GM23338 (cell line): Measurements from ENCODE around the gene PLD5. TPM values are rescaled to one million over a fixed set of nuclear protein-coding genes. Genes with fewer than 3 reads are reported as not detected.

Source experiments
- ATAC-seq: fragments of 200-7000 bp; cut with Tn5 transposase; 3 replicates; pipeline ENCODE4 v1.9.1; 2020
- DNase-seq: peaks from one replicate; pipeline ENCODE4 v3.0.0-alpha.2; 2015; ENCODE audit warnings: low spot score
- H2AFZ ChIP-seq: fragments of 200-600 bp; sonication (generic); 2 replicates; pipeline ENCODE4 v1.8.0; 2016; ENCODE audit warnings: antibody characterized with exemption, mild to moderate bottlenecking, moderate library complexity
- H3F3A ChIP-seq: fragments of 200-600 bp; sonication (generic); replicated peaks from 2 replicates; pipeline ENCODE4 v1.8.0; 2017; ENCODE audit warnings: antibody characterized with exemption, mixed run types, low read depth
- H3K27ac ChIP-seq: fragments of 200-600 bp; sonication (generic); 2 replicates; pipeline ENCODE4 v1.6.1; 2016; ENCODE audit warnings: low read depth
- H3K27me3 ChIP-seq: fragments of 200-600 bp; sonication (generic); 2 replicates; pipeline ENCODE4 v1.8.0; 2016; ENCODE audit warnings: mild to moderate bottlenecking, mixed run types, moderate library complexity; ENCODE audit not compliant: insufficient read depth
- H3K36me3 ChIP-seq: fragments of 200-600 bp; sonication (generic); 2 replicates; pipeline ENCODE4 v1.8.0; 2016; ENCODE audit warnings: mild to moderate bottlenecking; ENCODE audit not compliant: insufficient read depth
- H3K4me1 ChIP-seq: fragments of 200-600 bp; sonication (generic); 2 replicates; pipeline ENCODE4 v1.8.0; 2016; ENCODE audit warnings: mild to moderate bottlenecking, moderate library complexity; ENCODE audit not compliant: insufficient read depth
- H3K4me2 ChIP-seq: fragments of 200-600 bp; sonication (generic); 2 replicates; pipeline ENCODE4 v1.7.1; 2017; ENCODE audit warnings: mixed run types
- H3K4me3 ChIP-seq: fragments of 200-600 bp; sonication (generic); 2 replicates; pipeline ENCODE4 v1.6.1; 2016; ENCODE audit warnings: mixed run types
- H3K79me2 ChIP-seq: fragments of 200-600 bp; sonication (generic); replicated peaks from 2 replicates; pipeline ENCODE4 v1.8.0; 2017; ENCODE audit warnings: mild to moderate bottlenecking; ENCODE audit not compliant: insufficient read depth
- H3K9me2 ChIP-seq: fragments of 200-600 bp; sonication (generic); 2 replicates; pipeline ENCODE4 v1.8.0; 2017; ENCODE audit not compliant: insufficient read depth
- H4K20me1 ChIP-seq: fragments of 200-600 bp; sonication (generic); replicated peaks from 2 replicates; pipeline ENCODE4 v1.8.0; 2017; ENCODE audit warnings: mild to moderate bottlenecking; ENCODE audit not compliant: insufficient read depth
- H3K27ac Mint-ChIP-seq: 2 replicates; pipeline ENCODE4 v1.8.0; 2020; ENCODE audit warnings: inconsistent platforms, mild to moderate bottlenecking, moderate library complexity, mixed read lengths
- H3K27me3 Mint-ChIP-seq: 3 replicates; pipeline ENCODE4 v1.8.0; 2022; ENCODE audit warnings: low read depth, mild to moderate bottlenecking, moderate library complexity, mixed read lengths, inconsistent platforms; ENCODE audit not compliant: insufficient read depth, poor library complexity
- H3K36me3 Mint-ChIP-seq: 3 replicates; pipeline ENCODE4 v1.8.0; 2021; ENCODE audit warnings: low read depth, mild to moderate bottlenecking, inconsistent platforms, moderate library complexity, mixed read lengths
- H3K4me1 Mint-ChIP-seq: 3 replicates; pipeline ENCODE4 v1.8.0; 2020; ENCODE audit warnings: mild to moderate bottlenecking, inconsistent platforms, mixed read lengths
- H3K4me3 Mint-ChIP-seq: 3 replicates; pipeline ENCODE4 v1.8.0; 2021; ENCODE audit warnings: moderate library complexity, mild to moderate bottlenecking, inconsistent platforms, mixed read lengths
- H3K9me3 Mint-ChIP-seq: 3 replicates; pipeline ENCODE4 v1.8.0; 2020; ENCODE audit warnings: moderate library complexity, mild to moderate bottlenecking, inconsistent platforms, mixed read lengths
- CREB1 ChIP-seq: fragments of 250-450 bp; sonication (Bioruptor Pico); IDR thresholded peaks from 2 replicates; pipeline ENCODE4 v1.5.0; 2020; ENCODE audit warnings: low read depth, mild to moderate bottlenecking, moderate library complexity
- polyA plus RNA-seq: library from polyadenylated mRNA; unstranded; fragments of >200 nt; fragmentation: Nextera tagmentation; extraction: Ambion mirVana; gene quantifications from 2 replicates; pipeline ENCODE4 v1.2.1, GENCODE V29; 2016
- total RNA-seq: library from RNA; depleted of rRNA; stranded (reverse); fragments of >200 nt; shearing (Covaris generic); gene quantifications from 2 replicates; pipeline ENCODE4 v1.2.3, GENCODE V29; 2014
- TF ChIP-seq, protein P1 (sequence below): IDR thresholded peaks from one replicate; pipeline ENCODE4 v1.6.1; 2018; ENCODE audit warnings: antibody characterized with exemption; ENCODE audit not compliant: unreplicated experiment
- TF ChIP-seq, protein P2 (sequence below), 2 experiments: fragments of 200-600 bp in 1 of 2; sonication (generic) in 1 of 2; conservative IDR thresholded peaks; 2 replicates each; pipeline versions ENCODE4 v1.5.1 to v1.6.1; 2016 to 2017; ENCODE audit warnings: antibody characterized with exemption in 2 of 2, low read depth in 2 of 2, mild to moderate bottlenecking in 2 of 2, moderate library complexity in 1 of 2
- TF ChIP-seq, protein P3 (sequence below): IDR thresholded peaks from 2 replicates; pipeline ENCODE4 v1.6.1; 2016; ENCODE audit warnings: antibody characterized with exemption

Gene PLD5
- total and polyA plus RNA-seq, 2 experiments from 2014 or later, result 5.5 to 5.8 TPM

- TF ChIP-seq, protein P1, sequence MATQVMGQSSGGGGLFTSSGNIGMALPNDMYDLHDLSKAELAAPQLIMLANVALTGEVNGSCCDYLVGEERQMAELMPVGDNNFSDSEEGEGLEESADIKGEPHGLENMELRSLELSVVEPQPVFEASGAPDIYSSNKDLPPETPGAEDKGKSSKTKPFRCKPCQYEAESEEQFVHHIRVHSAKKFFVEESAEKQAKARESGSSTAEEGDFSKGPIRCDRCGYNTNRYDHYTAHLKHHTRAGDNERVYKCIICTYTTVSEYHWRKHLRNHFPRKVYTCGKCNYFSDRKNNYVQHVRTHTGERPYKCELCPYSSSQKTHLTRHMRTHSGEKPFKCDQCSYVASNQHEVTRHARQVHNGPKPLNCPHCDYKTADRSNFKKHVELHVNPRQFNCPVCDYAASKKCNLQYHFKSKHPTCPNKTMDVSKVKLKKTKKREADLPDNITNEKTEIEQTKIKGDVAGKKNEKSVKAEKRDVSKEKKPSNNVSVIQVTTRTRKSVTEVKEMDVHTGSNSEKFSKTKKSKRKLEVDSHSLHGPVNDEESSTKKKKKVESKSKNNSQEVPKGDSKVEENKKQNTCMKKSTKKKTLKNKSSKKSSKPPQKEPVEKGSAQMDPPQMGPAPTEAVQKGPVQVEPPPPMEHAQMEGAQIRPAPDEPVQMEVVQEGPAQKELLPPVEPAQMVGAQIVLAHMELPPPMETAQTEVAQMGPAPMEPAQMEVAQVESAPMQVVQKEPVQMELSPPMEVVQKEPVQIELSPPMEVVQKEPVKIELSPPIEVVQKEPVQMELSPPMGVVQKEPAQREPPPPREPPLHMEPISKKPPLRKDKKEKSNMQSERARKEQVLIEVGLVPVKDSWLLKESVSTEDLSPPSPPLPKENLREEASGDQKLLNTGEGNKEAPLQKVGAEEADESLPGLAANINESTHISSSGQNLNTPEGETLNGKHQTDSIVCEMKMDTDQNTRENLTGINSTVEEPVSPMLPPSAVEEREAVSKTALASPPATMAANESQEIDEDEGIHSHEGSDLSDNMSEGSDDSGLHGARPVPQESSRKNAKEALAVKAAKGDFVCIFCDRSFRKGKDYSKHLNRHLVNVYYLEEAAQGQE, result no peak
- TF ChIP-seq CREB1 (CRISPR knock-in tag), result no peak
Measured at GRCh38 chr1:242057745-242058115, 466.8 kb downstream of the PLD5 start (continued).

DNA sequence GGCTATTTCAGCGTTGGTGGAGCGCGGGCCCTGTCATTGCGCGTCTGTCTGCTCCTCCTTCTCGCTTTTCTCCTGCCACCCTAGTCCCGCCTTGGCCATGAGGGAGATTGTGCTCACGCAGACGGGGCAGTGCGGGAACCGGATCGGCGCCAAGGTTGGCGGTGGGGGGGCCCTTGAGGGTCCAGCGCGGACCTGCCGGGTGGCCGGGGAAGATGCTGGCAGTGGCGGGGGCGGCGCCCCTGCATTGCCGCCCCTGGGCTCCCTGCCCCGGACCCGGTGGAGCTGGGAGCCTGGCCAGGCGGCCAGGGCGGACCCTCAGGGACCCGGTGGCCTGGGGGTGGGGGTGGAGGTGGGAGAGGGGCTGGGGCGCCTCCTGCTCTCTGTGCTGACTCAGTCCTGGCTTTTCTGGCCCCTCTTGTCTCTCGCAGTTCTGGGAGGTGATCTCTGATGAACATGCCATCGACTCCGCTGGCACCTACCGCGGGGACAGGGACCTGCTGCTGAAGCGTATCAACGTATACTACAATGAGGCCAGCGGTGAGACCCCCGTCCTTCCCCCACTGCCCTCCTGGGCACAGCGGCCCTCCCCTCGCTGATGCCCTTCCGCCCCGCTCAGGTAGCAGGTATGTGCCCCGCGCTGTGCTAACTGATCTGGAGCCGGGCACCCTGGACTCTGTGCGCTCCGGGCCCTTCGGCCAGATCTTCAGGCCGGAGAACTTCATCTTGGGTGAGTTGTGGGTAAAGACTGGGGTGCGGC is 467.3 kb downstream of the PLD5 start:
- DNase-seq, result no peak
- H3K27ac Mint-ChIP-seq, result no peak overlapping the region
- TF ChIP-seq, protein P2, sequence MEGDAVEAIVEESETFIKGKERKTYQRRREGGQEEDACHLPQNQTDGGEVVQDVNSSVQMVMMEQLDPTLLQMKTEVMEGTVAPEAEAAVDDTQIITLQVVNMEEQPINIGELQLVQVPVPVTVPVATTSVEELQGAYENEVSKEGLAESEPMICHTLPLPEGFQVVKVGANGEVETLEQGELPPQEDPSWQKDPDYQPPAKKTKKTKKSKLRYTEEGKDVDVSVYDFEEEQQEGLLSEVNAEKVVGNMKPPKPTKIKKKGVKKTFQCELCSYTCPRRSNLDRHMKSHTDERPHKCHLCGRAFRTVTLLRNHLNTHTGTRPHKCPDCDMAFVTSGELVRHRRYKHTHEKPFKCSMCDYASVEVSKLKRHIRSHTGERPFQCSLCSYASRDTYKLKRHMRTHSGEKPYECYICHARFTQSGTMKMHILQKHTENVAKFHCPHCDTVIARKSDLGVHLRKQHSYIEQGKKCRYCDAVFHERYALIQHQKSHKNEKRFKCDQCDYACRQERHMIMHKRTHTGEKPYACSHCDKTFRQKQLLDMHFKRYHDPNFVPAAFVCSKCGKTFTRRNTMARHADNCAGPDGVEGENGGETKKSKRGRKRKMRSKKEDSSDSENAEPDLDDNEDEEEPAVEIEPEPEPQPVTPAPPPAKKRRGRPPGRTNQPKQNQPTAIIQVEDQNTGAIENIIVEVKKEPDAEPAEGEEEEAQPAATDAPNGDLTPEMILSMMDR (conservative IDR thresholded peaks at IDR 0.05; ENCODE audit: low read depth in 2 of 2), result no peak
- TF ChIP-seq, protein P3, sequence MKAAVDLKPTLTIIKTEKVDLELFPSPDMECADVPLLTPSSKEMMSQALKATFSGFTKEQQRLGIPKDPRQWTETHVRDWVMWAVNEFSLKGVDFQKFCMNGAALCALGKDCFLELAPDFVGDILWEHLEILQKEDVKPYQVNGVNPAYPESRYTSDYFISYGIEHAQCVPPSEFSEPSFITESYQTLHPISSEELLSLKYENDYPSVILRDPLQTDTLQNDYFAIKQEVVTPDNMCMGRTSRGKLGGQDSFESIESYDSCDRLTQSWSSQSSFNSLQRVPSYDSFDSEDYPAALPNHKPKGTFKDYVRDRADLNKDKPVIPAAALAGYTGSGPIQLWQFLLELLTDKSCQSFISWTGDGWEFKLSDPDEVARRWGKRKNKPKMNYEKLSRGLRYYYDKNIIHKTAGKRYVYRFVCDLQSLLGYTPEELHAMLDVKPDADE, result no peak
- no peak for TF ChIP-seq CREB1 (CRISPR knock-in tag)
- Histone ChIP-seq H3K9me2 (no peaks in the 10 kb centered on the region), H3K79me2 (no peaks in the 10 kb centered on the region), H3K36me3 (no peaks in the 10 kb centered on the region), H4K20me1 (no peaks in the 10 kb centered on the region), H2AFZ (peak overlapping the region; percentile 72), H3K4me1 (peaks cover 11% of the 10 kb centered on the region), H3K27me3 (no peaks in the 10 kb centered on the region), H3K27ac (no peak overlapping the region), H3F3A (no peaks in the 10 kb centered on the region), H3K4me3 (no peak overlapping the region), H3K4me2 (no peak overlapping the region)
- H3K27me3 Mint-ChIP-seq, result peaks cover 2% of the 10 kb centered on the region
- H3K9me3 Mint-ChIP-seq, result peaks cover 2% of the 10 kb centered on the region; the same call in 2 of the 3 replicates
- peaks cover 21% of the 10 kb centered on the region for H3K4me1 Mint-ChIP-seq
- ATAC-seq, result no peak
- no peak overlapping the region for H3K4me3 Mint-ChIP-seq
- no peaks in the 10 kb centered on the region; the same call in 1 of the 3 replicates for H3K36me3 Mint-ChIP-seq
